ENCODE measurements around the gene RELT.
A peak's percentile ranks its signal among the peaks of the same experiment; 100 is the strongest.

The RELT gene

DNA sequence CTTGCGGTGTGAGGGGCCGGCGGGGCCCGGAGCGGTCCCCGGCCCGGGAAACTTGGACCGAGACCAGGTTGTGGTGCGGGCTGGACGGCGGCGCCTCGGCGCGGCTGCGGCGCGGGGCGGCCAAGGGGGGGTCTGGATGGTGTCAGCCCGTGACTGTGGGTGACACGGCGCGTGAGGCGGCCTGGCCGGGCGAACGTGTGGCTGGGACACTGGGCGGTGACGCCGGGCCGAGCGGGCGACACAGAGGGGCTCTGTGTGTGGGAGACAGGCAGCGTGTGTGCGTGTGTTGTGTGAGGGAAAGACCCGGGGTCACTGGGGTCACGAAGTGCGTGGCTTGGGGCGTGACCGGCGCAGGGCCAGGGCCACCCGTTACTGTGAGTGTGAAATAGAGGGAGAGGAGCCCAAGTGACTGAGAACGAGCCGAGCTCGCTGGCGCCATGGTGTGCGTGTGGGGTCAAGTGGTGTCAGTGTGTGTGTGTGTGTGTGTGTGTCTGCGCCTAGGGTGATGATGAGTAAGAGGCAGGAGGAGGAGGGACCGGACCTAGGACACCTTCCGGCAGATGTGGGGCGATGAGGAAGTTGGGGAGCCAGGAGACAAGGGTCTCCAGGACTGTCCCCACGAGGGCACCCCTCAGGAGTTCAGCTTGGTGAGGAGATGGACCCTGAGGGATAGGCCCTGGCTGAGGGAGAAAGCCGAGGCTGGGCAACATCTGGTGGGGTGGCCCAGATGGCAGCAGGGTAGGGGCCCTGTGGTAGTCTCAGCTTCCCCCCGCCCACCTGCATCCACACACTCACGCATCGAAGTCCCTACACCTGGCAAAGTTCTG is 817 bp downstream of the RELT start:
- peak; percentile 41 for DNase-seq (ENCODE audit: low read depth)

DNA sequence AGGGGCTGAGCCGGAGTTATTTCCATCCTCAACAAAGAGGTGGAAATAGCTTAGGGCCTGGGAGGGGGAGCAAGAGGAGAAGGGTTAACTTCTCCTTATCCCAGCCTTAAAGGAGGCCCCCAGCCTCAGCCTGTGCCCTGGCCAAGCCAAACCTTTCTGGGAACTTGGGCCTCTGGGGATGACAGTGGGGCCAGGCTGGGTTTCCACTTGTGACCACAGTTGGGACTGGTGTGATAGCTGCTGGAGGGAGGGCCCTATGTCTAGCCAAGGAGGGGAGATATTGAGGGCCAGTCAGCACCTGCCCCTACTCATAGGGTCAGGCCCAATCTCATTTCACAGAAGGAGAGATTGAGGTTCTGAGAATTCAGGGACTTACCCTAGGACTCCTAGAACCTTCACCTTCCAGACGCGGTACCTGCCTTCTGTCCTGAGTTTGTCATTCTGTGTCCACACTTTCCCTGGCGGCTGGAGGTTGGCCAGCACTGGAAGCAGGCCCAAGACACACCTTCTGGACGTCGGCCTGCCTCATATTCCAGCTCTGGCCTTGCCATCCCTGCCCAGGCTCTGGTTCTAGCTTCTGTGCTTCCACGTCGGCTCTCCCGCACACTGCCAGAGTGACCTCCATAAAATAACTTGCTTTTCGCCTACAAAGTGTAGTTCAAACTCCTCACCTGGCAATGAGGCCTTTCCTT is 3.1 kb downstream of the RELT start:
- no peak for DNase-seq (ENCODE audit: low read depth)

DNA sequence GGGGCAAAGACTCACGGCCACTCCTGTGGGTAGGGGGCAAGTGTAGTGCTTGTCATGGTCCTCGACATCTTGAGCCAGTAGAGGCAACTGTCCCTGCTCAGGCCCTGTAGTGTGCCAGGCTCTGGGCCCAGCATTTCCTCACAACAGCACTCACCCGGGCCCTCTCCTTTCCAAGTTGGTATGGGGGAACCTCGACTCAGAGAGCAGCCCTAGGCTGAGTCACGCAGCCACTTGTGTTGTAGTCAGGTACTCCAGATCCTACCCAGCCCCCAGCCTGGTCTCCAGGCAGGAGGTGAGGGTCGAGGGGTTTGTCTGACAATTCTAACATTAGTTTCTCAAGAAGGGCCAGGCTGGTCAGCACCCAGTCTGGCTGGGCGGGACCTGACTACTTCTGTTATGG is 4.1 kb downstream of the RELT start:
- no peak for DNase-seq (ENCODE audit: low read depth)

DNA sequence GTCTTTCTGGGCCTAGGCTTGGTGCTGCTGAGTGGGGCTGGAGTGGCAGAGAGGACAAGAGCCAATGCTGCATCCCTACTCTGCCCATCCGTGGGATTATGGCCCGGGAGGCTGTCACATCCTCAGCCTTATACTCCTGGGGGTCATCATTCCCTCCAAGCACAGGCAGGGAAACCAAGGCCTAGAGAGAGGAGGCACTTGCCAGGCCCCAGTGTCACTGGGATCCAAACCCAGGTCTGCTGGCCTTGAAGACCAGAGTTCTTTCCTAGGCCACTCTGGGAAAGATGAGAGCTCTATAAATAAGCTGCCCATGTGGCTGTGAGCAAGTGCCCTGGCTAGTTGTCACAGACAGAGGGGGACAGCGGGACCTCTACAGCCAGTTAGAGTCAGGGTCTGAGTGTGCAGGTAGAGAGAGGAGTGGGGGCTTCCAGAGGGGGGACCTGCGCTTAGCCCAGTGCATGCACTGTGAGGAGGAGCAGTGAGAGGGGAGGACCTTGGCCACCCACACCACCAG is 4.8 kb downstream of the RELT start:
- no peak for DNase-seq (ENCODE audit: low read depth)

DNA sequence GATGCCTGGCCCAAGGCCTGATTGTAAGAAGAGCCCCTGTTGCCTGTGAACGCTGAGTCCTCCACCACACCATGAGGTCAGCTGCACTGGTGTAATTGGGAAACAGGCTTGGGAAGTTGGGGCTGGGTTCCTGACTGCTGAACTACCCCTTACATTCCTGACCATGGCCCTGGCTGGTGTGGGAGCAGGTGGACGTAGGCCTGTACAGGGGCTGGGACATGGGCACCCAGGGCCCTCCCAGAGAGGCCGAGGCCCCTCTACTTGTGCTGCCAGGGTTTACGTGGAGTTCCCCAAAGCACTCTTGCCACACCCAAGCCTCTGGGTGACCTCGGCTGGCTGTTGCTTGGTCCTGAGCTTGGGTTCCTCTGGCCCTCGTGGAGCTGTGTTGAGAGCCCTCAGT is 5.4 kb downstream of the RELT start:
- DNase-seq (ENCODE audit: low read depth): no peak

DNA sequence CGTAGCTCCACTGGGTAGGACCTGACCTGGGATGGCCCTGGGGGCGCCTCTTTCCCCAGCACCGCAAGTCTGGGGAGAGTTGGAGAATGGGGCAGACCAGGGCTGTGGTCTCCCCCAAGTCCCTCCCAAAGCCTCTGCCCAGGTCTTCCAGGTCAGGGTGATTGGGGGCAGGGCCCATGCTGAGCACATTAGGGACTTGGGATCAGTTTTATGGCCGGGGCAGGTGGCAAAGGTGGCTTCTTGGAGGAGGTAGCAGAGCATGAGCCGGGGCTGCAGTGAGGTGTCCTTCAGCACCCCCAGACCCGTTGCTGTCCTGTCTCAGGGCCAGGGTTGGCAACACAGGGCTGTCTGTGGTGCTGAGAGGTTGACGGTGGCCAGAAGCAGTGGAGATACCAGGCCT is 6.0 kb downstream of the RELT start:
- DNase-seq (ENCODE audit: low read depth): no peak

DNA sequence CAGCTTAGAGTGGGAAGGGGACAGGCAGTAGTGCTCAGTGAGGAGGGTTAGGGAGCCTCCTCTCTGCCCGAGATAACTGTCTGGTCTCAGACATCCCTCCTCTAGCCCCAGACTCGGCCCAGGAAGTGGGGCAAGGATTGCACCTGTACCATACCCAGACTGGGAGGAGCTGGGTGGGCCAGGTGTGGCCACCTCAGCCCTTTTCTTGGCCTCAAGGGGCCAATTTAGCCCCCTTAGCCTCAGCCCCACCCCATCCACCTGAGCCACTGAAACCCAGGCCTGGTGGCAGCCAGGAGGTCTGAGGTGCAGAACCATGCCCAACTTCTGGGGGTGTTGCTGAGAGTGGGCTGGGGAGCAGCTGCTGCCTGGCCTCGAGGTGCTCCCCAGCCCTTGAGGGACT is 6.5 kb downstream of the RELT start:
- DNase-seq (ENCODE audit: low read depth): no peak

DNA sequence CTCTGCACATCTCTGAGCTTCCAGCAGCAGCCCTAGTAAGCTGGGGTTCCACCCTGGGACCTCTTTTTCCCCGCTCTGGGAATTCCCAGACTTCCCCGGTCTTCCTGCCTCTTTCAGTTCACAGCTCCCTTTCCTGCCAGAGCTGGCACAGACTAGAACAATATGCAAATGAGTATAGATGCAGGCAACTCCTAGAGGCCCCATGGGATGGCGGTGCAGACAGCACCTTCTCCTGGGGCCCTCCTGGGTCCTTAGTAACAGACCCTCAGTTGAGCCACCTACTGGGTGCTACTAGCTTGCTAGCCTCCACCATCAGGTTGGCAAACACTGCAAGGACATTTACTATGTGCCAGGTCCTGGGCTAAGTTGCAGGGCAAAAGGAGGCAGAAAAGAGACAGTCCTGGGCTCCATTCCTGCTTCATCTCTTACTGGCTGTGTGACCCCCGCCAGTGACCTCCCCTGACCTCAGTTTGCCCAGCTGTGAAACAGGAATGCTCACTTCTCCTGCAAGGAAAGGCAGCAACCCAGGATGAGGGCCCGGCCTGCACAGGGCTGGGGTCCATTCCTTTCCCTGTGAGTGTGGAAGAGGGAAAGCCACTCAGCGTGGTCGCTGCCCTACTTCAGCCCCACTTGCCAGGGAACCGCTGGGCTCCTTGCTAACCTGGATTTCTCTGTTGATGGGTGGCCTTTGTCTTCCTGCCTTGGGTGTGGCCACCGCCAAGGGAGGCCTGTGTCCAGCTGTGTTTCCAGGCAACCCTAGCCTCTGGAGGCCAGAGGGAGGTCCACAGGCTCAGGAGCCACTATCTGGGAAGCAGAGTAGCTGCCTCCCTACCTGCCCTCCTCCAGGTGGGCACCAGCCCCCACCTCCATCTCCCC is 7.3 kb downstream of the RELT start:
- DNase-seq (ENCODE audit: low read depth): no peak

DNA sequence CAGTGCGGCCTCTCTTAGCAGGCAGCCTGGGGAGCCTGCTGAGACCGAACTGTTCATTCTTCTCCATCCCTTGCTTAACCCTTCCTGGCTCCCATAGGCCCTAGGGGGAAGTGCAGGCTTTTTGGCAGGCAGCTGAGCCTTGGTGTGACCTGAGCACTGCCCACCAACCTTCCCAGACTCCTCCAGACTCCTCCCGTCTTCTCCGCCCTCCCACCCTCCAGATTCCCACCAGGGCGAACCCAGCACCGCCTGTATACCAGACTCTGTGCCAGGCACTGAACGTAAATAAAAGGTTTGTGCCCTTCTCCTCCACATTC is 7.9 kb downstream of the RELT start:
- no peak for DNase-seq (ENCODE audit: low read depth)

DNA sequence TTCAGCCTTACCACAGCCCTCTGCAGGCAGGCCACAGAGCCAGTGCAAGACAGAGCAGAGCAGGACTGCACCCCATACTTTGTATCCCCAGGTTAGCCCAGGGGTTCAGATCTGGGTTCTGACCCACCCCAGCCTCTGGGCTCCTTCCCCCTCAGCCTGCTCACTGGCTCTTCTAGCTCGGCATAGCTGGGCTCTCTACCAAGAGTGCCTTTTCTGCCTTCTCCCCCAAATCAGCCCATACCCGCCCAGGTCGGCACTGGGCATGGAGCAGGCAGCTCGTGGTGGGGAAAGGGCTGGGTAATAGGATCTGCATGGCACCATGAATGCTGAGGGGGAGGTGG is 8.3 kb downstream of the RELT start:
- no peak for DNase-seq (ENCODE audit: low read depth)

DNA sequence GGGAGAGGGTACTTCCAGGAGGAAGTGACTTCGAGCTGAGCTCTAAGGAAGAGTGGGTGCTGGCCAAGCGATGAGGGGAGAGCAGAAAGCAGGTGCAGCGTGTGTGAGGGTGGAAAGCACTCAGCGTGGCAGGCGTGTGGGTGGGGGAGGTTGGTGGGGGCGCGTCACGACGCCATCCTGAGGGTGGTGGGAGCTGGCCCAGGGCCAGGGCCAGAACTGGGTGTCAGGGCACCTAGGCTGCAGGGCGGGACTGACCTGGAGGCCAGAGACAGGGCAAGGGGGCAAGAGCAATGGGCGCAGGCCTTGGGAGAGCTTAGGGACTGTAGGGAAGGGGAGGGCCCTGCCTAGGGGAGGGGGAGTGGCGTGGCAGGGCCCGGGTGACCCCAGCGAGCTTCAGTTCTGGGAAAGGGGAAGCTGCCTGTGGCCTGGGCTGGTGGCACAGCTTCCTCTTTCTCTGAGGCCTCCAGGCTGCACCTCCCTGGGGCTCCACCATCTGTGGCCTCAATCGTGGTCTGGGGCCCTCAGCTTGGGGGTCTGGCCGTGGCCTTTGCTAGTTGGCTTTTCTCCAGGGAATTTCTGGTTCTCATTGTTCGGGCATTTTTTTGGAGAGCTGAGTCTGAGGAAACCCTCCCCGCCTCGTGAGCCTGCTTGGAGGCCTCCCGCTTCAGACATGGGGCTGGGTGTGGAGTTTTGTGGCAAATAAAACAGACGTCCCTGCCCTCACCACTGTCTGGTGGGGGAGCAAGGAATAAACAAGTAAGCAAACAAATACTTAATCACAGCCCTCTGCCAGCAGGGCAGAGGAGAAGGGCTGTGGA is 8.9 kb downstream of the RELT start:
- no peak for DNase-seq (ENCODE audit: low read depth)

DNA sequence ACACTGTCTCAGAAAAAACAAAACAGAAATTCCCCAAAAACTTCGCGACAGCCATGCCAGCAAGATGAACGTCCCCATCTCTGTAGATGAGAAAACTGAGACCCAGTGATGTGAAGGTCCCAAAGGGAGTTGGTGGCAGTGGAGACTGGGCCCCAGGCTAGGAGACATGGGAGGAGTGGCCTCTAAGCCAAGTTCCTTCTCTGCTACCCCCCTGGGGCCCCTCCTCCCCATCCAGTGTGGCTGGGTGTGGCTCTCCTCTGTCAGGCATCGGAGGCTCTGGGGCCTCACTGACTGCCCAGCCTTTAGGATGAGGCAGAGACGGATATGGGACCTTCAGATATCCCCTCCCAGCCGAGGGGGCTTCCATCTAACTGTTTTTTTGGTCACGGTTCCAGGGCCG is 9.8 kb downstream of the RELT start:
- no peak for DNase-seq (ENCODE audit: low read depth)

DNA sequence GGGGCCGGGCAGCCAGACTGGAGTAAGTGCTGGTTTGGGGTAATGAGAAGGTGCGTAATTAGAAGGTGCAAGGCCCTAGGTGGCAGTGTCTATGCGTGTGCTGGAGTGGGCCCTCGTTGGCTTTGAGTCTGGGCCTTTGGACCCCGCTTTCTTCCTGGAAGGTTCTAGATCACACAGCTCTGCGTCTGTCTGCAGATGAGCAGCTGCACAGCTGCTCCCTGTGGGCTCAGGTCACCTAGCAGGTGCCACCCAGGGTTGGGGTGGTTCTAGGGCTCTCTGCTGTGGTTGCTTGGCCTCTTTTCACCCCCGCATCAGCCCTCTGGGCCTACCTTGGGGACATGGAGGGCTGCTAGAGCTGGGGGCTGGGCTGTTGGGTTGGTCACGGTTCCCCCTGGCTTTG is 10.3 kb downstream of the RELT start:
- no peak for DNase-seq (ENCODE audit: low read depth)

DNA sequence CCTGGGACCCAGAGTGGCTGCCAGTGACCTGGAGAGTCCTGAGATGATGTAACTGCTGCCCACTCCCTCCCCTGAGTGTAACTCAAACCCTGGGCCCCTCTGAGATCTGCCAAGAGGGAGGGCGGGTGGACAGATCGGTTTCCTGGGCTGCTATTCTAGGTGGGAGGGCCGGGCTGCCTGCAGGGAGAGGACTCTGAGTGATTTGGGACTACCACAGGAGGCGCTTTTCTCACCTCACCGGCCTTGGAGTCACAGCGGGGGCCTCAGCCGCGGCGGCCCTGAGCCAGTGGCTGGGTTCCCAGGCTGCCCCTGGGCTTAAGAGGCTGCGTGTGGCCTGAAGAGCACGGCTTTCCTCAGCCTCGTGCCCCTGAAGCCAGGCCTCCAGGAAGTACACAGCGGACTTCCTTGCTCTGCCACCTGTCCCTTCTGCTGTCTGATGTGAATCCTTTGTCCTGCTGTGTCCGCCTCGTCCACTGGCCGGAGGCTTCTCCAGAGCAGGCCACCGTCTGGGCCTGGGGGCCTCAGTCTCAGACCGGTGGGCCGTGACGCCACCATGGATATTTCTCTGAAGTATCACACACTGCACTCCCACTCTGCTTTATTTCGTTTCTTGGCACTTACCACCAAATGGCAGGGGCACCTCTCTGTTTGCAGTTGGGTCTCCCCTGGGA is 11.5 kb downstream of the RELT start:
- DNase-seq (ENCODE audit: low read depth): no peak

DNA sequence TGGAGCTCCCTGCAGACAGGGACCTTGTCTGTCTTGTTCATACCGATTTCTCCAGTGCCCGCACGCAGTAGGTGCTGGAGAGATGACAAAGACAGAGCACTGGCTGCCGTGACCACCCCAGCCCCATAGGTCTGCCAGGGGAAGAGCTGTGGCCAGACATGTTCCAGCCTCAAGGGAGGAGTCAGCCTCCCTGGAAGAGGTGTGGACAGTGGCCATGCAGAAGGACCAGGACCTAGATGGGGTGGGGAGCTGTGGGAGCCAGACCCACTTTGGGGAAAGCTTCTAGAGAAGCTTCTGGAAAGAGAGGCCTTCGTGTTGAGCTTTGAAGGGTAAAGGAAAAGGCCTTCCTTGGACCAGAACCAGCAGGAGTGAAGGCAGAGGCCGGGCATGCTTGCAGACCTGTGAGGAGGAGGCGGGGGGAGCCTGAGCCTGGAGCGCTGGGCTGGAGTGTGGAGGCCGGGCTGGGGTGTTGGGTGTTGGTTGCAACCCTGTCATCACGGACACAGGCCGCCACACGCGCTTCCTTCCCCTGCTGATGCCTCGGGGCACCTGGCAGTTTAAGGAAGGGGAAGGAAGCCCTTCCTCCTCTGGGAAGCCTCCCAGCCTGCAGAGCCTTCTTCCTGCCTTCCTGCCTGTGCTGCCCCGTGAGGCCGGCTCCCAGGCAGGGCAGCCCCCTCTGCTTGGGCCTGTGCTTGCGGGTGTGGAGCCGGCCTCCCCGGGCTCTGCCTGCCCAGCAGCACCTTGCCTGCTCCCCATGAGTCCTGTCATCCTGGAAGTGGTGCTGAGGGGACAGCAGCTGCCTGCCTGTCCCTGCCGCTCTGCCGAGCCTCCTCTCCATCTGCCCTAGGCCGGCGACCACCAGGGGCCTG is 12.3 kb downstream of the RELT start:
- DNase-seq (ENCODE audit: low read depth): no peak

DNA sequence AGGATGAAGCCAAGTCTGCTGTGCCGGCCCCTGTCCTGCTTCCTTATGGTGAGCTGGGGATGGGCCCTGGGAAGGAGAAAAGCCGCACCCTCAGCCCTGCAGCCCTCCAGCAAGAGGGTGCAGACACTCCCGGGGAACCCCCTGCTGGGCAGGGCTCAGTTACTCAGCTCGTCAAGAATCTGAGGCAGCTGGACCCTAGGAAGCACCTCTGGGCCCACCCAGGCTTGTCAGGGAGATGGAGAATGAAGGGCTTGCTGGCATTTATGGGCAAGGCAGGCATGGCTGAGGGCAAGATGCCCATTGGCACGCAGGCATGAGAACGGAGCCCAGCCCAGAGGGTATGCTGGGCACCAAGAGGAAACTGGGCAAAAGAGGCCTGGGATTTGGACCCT is 12.9 kb downstream of the RELT start:
- no peak for DNase-seq (ENCODE audit: low read depth)

DNA sequence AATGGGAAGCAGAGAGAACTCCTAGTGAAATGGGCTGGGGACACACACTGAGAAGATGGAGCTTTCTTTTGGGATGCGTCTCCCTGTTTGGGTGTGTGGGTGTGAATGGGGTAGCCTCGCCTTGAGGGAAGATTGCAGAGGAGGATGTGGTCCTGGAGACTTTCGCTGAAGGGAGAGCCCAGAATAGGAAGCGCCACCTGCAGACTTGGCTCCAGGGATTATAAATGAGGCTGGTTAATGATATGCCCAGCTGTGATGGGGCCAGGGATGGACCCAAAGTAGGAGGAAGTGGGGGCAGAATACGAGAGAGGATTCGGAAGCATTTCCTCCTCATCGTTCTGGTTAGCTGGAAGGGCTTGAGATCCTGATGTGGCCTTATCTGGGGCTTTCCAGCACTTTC is 13.7 kb downstream of the RELT start:
- no peak for DNase-seq (ENCODE audit: low read depth)

DNA sequence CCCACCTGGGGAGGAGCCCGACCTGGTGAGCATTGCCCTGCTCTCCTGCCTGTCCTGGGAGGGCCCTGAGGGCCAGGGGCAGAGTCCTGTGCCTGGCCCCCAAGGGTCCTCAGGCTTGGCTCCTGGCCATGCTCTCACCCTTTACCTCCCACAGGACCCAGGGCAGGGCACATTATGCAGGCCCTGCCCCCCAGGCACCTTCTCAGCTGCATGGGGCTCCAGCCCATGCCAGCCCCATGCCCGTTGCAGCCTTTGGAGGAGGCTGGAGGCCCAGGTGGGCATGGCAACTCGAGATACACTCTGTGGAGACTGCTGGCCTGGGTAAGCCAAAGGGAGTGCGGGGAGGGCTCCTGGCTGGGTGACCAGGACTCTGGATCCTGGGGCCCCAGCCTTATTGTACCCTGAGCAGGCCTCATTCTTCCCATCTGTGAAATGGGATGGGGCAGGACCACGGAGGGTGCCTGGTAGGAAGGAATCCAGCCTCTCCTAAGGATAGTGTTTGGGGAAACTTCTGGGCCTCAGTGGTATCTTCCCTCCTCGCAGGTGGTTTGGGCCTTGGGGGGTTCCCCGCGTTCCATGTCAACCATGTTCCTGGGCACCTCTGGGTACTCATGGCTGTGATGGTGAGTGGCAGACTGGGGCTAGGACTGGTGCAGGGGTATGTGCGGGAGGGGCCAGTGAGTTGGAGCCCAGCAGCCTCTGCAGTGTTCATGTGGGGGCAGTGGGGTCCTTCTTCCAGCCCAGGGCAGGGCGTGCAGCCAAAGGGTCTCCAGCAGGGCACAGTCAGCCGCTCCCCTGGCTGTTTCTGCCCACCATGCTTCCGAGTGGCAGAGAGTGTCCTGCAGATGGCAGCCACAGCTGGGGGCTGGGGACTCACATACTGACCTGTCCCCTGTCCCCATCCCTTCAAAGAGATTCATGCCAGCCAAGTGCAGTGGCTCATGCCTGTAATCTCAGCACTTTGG is 14.7 kb downstream of the RELT start:
- no peak for DNase-seq (ENCODE audit: low read depth)

DNA sequence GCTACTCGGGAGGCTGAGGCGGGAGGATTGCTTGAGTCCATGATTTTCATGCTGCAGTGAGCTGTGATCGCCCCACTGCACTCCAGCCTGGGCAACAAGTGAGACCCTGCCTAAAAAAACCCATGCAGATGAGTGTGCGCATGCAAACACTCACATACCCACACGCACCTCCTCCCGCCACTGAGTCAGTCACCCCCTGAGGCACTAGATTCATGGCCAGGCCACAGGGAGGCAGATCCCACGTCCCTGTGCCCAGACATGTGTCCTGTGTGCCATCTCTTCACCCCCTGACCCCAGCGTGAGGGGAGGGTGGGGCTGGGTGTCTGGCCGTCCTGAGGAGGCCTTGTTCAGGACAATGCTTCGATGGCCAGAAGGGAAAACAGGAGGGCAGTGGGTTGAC is 15.5 kb downstream of the RELT start:
- DNase-seq (ENCODE audit: low read depth): no peak

Measured in activated T-cell treated with anti-CD3 and anti-CD28 coated beads for 24 hours (primary cell).